ENCODE measurements around the gene ARRDC1.
"Not testable (repeated sequence)": the region's sequence is repeated elsewhere in the genome, so short reads cannot be mapped to it uniquely, and the experiment has no call there.

ARRDC1 gene

GRCh38 chr9:137613738-137614523, 8.4 kb downstream of the ARRDC1 start:
- no peak for DNase-seq (ENCODE audit: low spot score)

- DNase-seq (ENCODE audit: low spot score): no peak
Observed at GRCh38 chr9:137614631-137615386, 9.3 kb downstream of the ARRDC1 start.

GRCh38 chr9:137615387-137615871, 9.9 kb downstream of the ARRDC1 start:
- no peak for DNase-seq (ENCODE audit: low spot score)

GRCh38 chr9:137618105-137619067, 12.9 kb downstream of the ARRDC1 start, which contains the start of gene EHMT1:
Gene EHMT1, plus strand, starts transcription at chr9:137619005. Its CDS starts 24 bp downstream, at chr9:137619029.
- peak; percentile 75 for DNase-seq (ENCODE audit: low spot score)

- DNase-seq (ENCODE audit: low spot score): peak; percentile 57
Observed at GRCh38 chr9:137619240-137620047, 14.0 kb downstream of the ARRDC1 start.

- DNase-seq (ENCODE audit: low spot score): no peak
Observed at GRCh38 chr9:137620048-137620405, 14.5 kb downstream of the ARRDC1 start.

- DNase-seq (ENCODE audit: low spot score): no peak
Observed at GRCh38 chr9:137620581-137620980, 15.1 kb downstream of the ARRDC1 start.

GRCh38 chr9:137621131-137621757, 15.8 kb downstream of the ARRDC1 start:
- no peak for DNase-seq (ENCODE audit: low spot score)

- not testable (repeated sequence) for DNase-seq (ENCODE audit: low spot score)
Observed at GRCh38 chr9:137622211-137622610, 16.7 kb downstream of the ARRDC1 start.

GRCh38 chr9:137626464-137626863, 21.0 kb downstream of the ARRDC1 start:
- DNase-seq (ENCODE audit: low spot score): no peak

GRCh38 chr9:137627406-137627805, 21.9 kb downstream of the ARRDC1 start:
- not testable (repeated sequence) for DNase-seq (ENCODE audit: low spot score)

GRCh38 chr9:137630126-137630525, 24.6 kb downstream of the ARRDC1 start:
- no peak for DNase-seq (ENCODE audit: low spot score)

- DNase-seq (ENCODE audit: low spot score): no peak
Observed at GRCh38 chr9:137630679-137631078, 25.2 kb downstream of the ARRDC1 start.

- DNase-seq (ENCODE audit: low spot score): no peak
Observed at GRCh38 chr9:137631345-137632229, 26.1 kb downstream of the ARRDC1 start.

GRCh38 chr9:137632230-137633161, 27.0 kb downstream of the ARRDC1 start:
- DNase-seq (ENCODE audit: low spot score): no peak

- DNase-seq (ENCODE audit: low spot score): no peak
Observed at GRCh38 chr9:137634016-137634415, 28.5 kb downstream of the ARRDC1 start.

- DNase-seq (ENCODE audit: low spot score): no peak
Observed at GRCh38 chr9:137638680-137639079, 33.2 kb downstream of the ARRDC1 start.

GRCh38 chr9:137639303-137640051, 34.0 kb downstream of the ARRDC1 start:
- no peak for DNase-seq (ENCODE audit: low spot score)

Data from SW480 (cell line).